Right renal cortex interstitium (tissue), 3 donors: ENCODE measurements around the gene ABLIM1. TPM values are rescaled to one million over a fixed set of nuclear protein-coding genes. Genes with fewer than 3 reads are reported as not detected.

Experiments used
- DNase-seq, 3 donors: peaks; one replicate each; pipeline ENCODE4 v3.0.0-alpha.2; 2013; ENCODE audit warnings: low read depth in 3 of 3, low spot score in 2 of 3
- polyA plus RNA-seq, 3 donors: library from polyadenylated mRNA; unstranded; fragments of 120-200 nt; gene quantifications; one replicate each; pipeline ENCODE4 v1.2.1, GENCODE V29; 2013; ENCODE audit not compliant: insufficient read length in 3 of 3

Gene ABLIM1
- polyA plus RNA-seq, 3 donors, result 96.0 to 102 (median 98.3) TPM

GRCh38 chr10:114593816-114594468 is 64.1 kb downstream of the ABLIM1 start:
- no peak for DNase-seq

DNA sequence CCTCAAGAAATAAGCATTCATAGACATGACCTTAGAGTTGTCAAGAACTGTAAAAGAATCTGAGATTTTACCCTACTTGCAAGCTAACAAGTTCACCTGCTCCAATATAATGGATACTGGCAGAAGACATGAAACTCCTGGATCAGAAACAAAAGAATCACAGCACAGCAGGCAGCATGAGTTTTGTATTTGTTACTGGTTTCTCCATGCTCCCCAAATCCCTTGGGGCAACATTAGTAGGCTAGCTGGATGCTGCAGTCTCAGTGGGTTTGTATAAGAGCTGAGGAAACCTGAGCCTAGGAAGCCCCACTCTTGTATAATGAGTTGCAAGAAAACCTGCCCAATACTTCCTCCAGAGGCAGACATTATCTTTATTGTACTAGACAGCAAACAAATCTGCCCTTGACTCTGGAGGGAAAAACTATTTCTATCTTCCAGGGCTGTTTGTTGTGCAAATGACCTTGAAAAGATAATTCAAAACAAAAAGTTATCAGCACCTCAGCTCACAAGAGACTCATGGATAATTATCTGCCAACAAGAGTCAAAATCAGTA is 64.8 kb downstream of the ABLIM1 start:
- DNase-seq, result no peak

DNA sequence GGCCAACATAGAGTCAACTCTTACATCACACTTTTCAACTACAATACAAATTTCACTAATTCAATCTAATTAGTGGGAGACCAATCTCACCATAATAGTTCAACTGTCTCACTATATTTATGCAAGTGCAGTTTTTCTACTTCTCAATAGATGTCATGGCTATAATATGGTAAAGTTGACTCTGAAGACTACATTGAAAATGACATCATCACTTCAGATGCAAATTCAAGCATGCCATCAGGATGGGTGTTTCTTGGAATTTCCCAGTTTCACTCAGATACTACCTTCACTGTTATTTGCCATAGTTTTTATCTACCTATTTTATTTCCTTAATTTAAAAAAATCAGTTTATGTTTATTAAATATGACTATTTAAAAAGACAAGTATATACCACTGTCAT is 67.1 kb downstream of the ABLIM1 start:
- no peak for DNase-seq

- DNase-seq, result no peak
These were observed 73.7 kb downstream of the ABLIM1 start for GRCh38 chr10:114584419-114584818.

DNA sequence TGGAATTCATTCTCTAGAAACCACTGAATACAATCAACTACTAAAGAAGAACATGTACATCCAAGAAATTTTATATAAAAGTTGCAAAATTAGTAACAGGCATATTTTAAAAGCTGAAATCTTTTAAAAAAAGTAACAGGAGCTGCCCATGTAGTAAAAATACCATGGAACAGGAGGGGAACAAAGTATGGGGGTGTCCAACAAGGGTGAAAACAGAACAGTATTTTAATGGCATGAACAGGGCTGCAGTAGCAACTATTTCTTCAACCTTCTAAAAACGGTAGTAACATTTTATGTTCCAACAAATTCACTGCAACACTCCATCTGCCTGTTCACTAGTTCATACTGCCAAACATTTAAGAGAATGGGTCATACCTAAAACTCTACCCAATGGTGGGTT is 77.0 kb downstream of the ABLIM1 start:
- no peak for DNase-seq

GRCh38 chr10:114577133-114577532 is 80.9 kb downstream of the ABLIM1 start:
- no peak for DNase-seq

DNA sequence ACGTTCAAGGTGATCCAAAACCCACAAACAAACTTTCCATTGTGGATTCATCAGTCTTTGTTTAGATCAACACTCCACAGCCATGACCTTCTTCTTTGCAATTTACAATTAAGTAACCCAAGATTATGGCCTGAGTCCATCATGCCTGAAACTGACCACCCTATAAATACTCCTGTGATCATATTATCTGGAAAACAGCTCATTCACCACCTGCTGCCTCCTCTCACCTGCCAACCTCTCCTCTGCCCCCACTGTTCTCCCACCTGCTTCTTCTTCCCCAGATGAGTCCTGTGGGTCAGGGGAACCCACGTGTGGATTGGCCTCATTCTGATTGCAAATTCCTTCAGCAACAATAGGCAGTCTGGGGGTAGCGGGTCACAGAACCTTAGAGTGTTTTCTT is 81.4 kb downstream of the ABLIM1 start:
- no peak for DNase-seq

DNA sequence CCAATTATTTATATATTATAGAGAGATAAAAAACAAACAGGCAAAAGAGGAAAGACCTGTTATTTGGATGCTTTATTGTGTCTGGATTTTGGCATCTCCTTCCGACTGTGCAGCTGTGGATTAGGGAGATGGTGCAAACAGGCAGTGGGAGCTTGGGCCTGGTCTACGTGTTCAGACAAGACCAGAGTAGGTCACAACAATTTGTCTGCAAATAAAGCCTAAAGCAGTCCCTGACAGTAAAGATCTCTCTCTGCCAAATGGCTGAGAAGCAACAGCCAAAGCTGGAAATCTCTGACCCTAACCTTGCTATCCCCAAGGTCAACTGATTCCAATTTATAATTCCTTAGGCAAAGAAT is 82.0 kb downstream of the ABLIM1 start:
- DNase-seq, result no peak

DNA sequence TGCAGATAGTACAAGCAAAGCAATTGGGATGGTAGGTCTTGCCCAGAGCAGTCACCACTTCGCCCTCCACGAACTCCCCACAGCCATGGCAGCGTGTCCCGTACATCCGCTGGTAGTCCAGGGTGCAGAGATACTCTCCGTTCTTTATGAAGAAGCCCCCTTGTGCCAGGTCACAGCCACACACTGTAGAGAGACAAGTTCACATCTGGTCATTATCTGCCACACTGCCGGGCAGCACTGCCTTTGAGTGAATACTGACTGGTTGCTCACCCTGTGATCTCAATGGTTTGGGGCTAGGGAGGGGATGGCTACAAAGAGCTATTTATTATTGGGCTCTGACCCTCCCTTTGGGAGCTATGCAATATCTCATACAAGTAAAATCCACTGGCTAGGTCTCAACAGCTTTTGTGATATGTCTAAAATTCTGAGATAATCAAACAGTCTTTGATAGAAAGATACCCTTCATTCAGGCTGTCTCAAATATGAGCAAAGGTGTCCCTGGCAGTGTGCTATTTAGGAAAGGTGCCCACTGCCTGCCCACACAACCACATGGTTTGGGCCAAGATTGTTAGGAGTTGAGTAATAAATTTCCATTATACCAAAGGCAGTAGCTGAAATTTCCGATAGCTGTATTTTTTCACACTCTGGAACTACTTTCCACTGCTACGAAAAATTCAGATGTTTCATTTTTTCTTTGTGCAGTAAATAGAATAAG is 82.5 kb downstream of the ABLIM1 start:
- DNase-seq, result no peak

- DNase-seq, result no peak
These were observed 84.6 kb downstream of the ABLIM1 start for GRCh38 chr10:114573330-114574045.

GRCh38 chr10:114571316-114571999 is 86.6 kb downstream of the ABLIM1 start:
- DNase-seq, result no peak

DNA sequence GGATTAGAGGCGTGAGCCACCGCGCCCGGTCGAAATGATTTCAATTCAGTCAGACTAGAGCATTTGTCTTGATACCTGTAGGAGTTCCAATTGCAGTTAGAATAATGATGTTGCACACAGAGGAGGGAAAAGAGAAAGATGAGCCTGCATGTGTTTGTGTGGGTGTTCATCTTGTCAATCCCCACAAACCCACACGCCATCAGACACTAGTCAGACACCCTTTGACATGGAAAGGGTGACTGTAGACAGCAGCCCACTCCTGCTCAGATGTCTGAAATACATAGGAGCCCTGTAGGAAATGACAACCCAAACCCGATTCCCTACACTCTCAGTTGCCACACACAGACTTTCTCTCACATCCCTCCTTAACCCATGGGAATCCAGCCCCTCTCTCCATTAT is 92.0 kb downstream of the ABLIM1 start:
- no peak for DNase-seq

DNA sequence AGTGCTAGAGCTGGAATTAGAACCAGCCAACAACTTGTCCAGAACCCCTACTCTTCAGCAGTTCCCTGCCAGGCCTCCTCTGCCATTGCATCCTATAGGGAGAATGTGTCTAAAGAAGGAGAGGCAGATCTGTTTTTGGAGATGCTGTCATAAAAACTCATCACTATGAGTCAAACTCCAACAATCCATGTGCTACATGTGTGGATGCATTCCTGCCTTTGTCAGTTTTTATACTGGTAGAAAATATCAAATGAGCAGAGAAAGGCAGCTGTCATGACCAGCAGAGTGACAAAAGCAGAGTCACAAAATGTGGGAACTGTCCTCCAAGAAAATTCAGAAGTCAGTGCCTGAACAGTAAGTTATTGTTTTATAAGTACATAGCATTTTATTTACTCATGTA is 93.0 kb downstream of the ABLIM1 start:
- DNase-seq, result no peak

GRCh38 chr10:114561008-114561523 is 97.0 kb downstream of the ABLIM1 start:
- no peak for DNase-seq

DNA sequence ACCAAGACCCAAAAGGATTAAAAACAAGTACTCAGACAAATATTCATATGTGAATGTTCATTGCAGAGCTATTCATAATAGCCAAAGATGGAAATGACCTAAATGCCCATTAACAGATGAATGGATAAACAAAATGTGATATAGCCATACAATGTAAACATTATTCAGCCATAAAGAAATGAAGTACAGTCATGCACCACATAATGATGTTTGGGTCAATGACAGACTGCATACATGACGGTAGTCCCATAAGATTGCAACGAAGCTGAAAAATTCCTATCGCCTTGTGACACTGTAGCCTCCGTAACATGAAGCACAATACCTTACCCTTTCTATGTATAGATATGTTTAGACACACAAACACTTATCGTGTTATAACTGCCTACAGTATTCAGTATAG is 97.9 kb downstream of the ABLIM1 start:
- no peak for DNase-seq

DNA sequence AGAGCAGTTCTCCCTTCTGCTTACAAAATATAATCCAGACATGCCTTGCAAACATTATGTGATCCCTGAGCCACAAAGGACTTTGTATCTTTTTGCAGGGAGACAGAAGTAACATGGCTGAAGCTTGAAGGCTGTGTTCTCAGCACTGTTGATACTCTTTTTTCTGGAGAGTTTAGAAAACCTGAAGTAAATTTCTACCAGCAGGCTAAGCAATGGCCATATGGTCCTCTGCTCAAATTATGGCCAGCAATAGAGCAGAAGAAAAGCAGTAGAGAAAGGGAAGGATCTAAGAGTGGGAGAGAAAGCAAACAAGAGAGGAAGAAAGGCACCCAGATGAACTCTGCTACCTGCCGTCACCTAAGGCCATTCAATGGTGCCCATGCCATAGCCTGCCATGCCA is 98.4 kb downstream of the ABLIM1 start:
- DNase-seq, result no peak

- DNase-seq, result no peak
These were observed 100.2 kb downstream of the ABLIM1 start for GRCh38 chr10:114557854-114558253.

- DNase-seq, result no peak
These were observed 101.6 kb downstream of the ABLIM1 start for GRCh38 chr10:114556236-114557122.

DNA sequence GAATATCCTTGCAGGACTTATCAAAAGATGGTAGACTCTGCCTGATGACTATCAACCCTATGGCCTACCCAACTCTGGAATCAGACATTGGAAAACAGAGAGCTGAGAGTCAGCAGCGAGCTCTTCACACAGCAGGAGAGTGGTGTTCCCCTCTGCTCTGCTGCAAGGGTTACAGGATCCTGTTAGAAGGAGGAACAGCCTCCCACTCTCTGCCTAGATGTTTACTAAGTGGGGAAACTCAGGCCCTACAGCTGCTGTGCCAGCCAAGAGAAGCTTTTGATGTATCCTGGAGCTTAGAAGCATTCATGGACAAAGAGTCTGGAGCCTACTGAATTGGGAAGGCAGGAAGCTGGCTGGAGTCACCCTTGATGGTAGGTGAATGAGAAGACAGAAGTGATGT is 104.6 kb downstream of the ABLIM1 start:
- DNase-seq, result no peak

GRCh38 chr10:114552050-114552449 is 106.0 kb downstream of the ABLIM1 start:
- DNase-seq, result no peak
